Liver (tissue), 9 donors: ENCODE measurements around the gene CBX8. TPM values are rescaled to one million over a fixed set of nuclear protein-coding genes. Genes with fewer than 3 reads are reported as not detected.

Source experiments
- DNase-seq: peaks from one replicate; pipeline ENCODE4 v3.0.0-alpha.2; 2017; ENCODE audit warnings: low spot score
- H3K27ac ChIP-seq, 2 donors: one replicate each; pipeline ENCODE4 v1.7.0; 2013; ENCODE audit warnings: inconsistent platforms in 2 of 2, low read length in 2 of 2, control low read depth in 1 of 2, low read depth in 1 of 2, mild to moderate bottlenecking in 1 of 2
- H3K27me3 ChIP-seq, 4 donors: one replicate each; pipeline versions ENCODE4 v1.6.1 to v1.7.0; 2013; ENCODE audit warnings: low read length in 3 of 4, inconsistent platforms in 1 of 4, mild to moderate bottlenecking in 1 of 4, moderate library complexity in 1 of 4; ENCODE audit not compliant: control insufficient read depth in 4 of 4, insufficient read depth in 4 of 4
- H3K36me3 ChIP-seq, 4 donors: one replicate each; pipeline versions ENCODE4 v1.6.1 to v1.7.0; 2013; ENCODE audit warnings: low read length in 3 of 4, mild to moderate bottlenecking in 3 of 4, low read depth in 1 of 4, moderate library complexity in 1 of 4; ENCODE audit not compliant: control insufficient read depth in 4 of 4, insufficient read depth in 3 of 4
- H3K4me1 ChIP-seq, 4 donors: one replicate each; pipeline versions ENCODE4 v1.6.1 to v1.7.0; 2013; ENCODE audit warnings: low read length in 3 of 4, mild to moderate bottlenecking in 3 of 4, moderate library complexity in 1 of 4; ENCODE audit not compliant: control insufficient read depth in 4 of 4, insufficient read depth in 4 of 4
- H3K4me3 ChIP-seq, 3 donors: one replicate each; pipeline versions ENCODE4 v1.6.1 to v1.7.0; 2013; ENCODE audit warnings: low read length in 3 of 3, control low read depth in 1 of 3, low read depth in 1 of 3, mild to moderate bottlenecking in 1 of 3
- H3K9ac ChIP-seq, 2 donors: one replicate each; pipeline ENCODE4 v1.7.0; 2013; ENCODE audit warnings: low read length in 2 of 2, mild to moderate bottlenecking in 2 of 2, moderate library complexity in 2 of 2, control low read depth in 1 of 2, low read depth in 1 of 2
- H3K9me3 ChIP-seq, 4 donors: one replicate each; pipeline versions ENCODE4 v1.6.1 to v1.7.0; 2013; ENCODE audit warnings: low read length in 3 of 4; ENCODE audit not compliant: control insufficient read depth in 4 of 4
- ATF3 ChIP-seq: IDR thresholded peaks from 2 replicates; pipeline ENCODE4 v1.6.1; 2016; ENCODE audit warnings: antibody characterized with exemption
- CTCF ChIP-seq: fragments of 150-350 bp; IDR thresholded peaks from 2 replicates; pipeline ENCODE4 v1.5.1; 2017; ENCODE audit warnings: improper control_type of control experiment, low read depth, low read length; ENCODE audit not compliant: missing input control
- EGR1 ChIP-seq, 2 donors: IDR thresholded peaks; 2 replicates each; pipeline ENCODE4 v1.6.1; 2016 to 2018; ENCODE audit warnings: antibody characterized with exemption in 2 of 2, low read depth in 2 of 2
- HNF4A ChIP-seq, 2 donors: conservative IDR thresholded peaks; 2 replicates each; pipeline ENCODE4 v1.6.1; 2016; ENCODE audit warnings: antibody characterized with exemption in 2 of 2, mild to moderate bottlenecking in 2 of 2
- MAX ChIP-seq: IDR thresholded peaks from 2 replicates; pipeline ENCODE4 v1.6.1; 2016; ENCODE audit warnings: antibody characterized with exemption
- RAD21 ChIP-seq, 2 donors: IDR thresholded peaks; 2 replicates each; pipeline ENCODE4 v1.6.1; 2016; ENCODE audit warnings: antibody characterized with exemption in 2 of 2, mild to moderate bottlenecking in 2 of 2
- REST ChIP-seq: IDR thresholded peaks from 2 replicates; pipeline ENCODE4 v1.6.1; 2016; ENCODE audit warnings: antibody characterized with exemption, mild to moderate bottlenecking
- SP1 ChIP-seq: IDR thresholded peaks from 2 replicates; pipeline ENCODE4 v1.6.1; 2018; ENCODE audit warnings: antibody characterized with exemption, mild to moderate bottlenecking
- TAF1 ChIP-seq: conservative IDR thresholded peaks from 2 replicates; pipeline ENCODE4 v1.6.1; 2016; ENCODE audit warnings: antibody characterized with exemption, mild to moderate bottlenecking
- YY1 ChIP-seq: IDR thresholded peaks from 2 replicates; pipeline ENCODE4 v1.6.1; 2016; ENCODE audit warnings: antibody characterized with exemption, mild to moderate bottlenecking
- ZBTB33 ChIP-seq: IDR thresholded peaks from 2 replicates; pipeline ENCODE4 v1.6.1; 2016; ENCODE audit warnings: antibody characterized with exemption
- WGBS: extraction: QIAGEN DNeasy Blood & Tissue Kit; methylation state at CpG from one replicate; pipeline ENCODE4 v1.1.7; 2013; 5-methylcytosine and 5-hydroxymethylcytosine counted together
- polyA plus RNA-seq, 2 donors: library from polyadenylated mRNA; stranded (reverse) in 1 of 2; unstranded in 1 of 2; fragments of 200-250 nt in 1 of 2; fragments of >200 nt in 1 of 2; fragmentation: Nextera tagmentation in 1 of 2; extraction: Ambion mirVana in 1 of 2; gene quantifications; one replicate each; pipeline versions ENCODE4 v1.2.1 to v1.2.3, GENCODE V29; 2013 to 2015
- total RNA-seq, 2 donors: library from RNA; depleted of rRNA; stranded (reverse); fragments of >200 nt; gene quantifications; one replicate each; pipeline ENCODE4 v1.2.3, GENCODE V29; 2014
- donor health status: healthy.
- donor health status: healthy.
- donor health status: healthy.
- donor health status: healthy.
- donor health status: healthy.

Gene CBX8
- total and polyA plus RNA-seq, 4 donors = 0.75 to 2.7 (median 1.9) TPM

GRCh38 chr17:79839356-79840268, 42.7 kb upstream of the CBX8 start, which contains the start of gene CBX4:
Gene CBX4, minus strand, starts transcription at chr17:79839440. Its CDS starts 189 bp downstream, at chr17:79839251.
- Histone ChIP-seq H3K4me1 (peaks cover 30 to 85% (median 50%) of the 10 kb centered on the region in 4 donors), H3K36me3 (peaks cover 0 to 2% (median under 1%) of the 10 kb centered on the region in 4 donors), H3K9ac (peak within 1 kb of the TSS; percentile 69 to 92), H3K4me3 (peak within 1 kb of the TSS; percentile 66 to 94 (median 72)), H3K9me3 (no peaks in the 10 kb centered on the region), H3K27me3 (no peaks in the 10 kb centered on the region), H3K27ac (peak within 1 kb of the TSS; percentile 79 to 94)
- DNase-seq = peak; percentile 85
- TF ChIP-seq MAX (no peak), SP1 (peak; percentile 16), TAF1 (no peak), ZBTB33 (no peak), EGR1 (IDR thresholded peaks at IDR 0.05; ENCODE audit: low read depth in 2 of 2) (no peak), CTCF (peak; percentile 66), YY1 (peak; percentile 67), RAD21 (IDR thresholded peaks at IDR 0.05) (peak; percentile 41 to 68), ATF3 (peak; percentile 32), HNF4A (conservative IDR thresholded peaks at IDR 0.05) (no peak), REST (no peak)
- WGBS = 2% methylated on average over 103 of the region's 103 CpGs
